Midbrain (tissue), 1 donor: Measurements from ENCODE around the gene KLRF1.
"Not testable (repeated sequence)": the region's sequence is repeated elsewhere in the genome, so short reads cannot be mapped to it uniquely, and the experiment has no call there.

ENCODE experiments used
- DNase-seq: peaks from one replicate; lab custom pipeline; 2025; lab: John Stamatoyannopoulos, UW

KLRF1 gene

GRCh38 chr12:9870286-9870866, 43.1 kb downstream of the KLRF1 start:
- DNase-seq = no peak

GRCh38 chr12:9872162-9872561, 44.9 kb downstream of the KLRF1 start:
- DNase-seq = no peak

- no peak for DNase-seq
Measured at GRCh38 chr12:9872742-9873141, 45.5 kb downstream of the KLRF1 start.

GRCh38 chr12:9876120-9876519, 48.8 kb downstream of the KLRF1 start:
- DNase-seq = not testable (repeated sequence)

- DNase-seq = no peak
Measured at GRCh38 chr12:9880532-9881078, 53.3 kb downstream of the KLRF1 start.

GRCh38 chr12:9881246-9881645, 54.0 kb downstream of the KLRF1 start, which contains the start of gene KLRF2:
TSS of gene KLRF2 (plus strand) at chr12:9881489. CDS start at chr12:9881596, 107 bp downstream.
- no peak for DNase-seq

- DNase-seq = no peak
Measured at GRCh38 chr12:9881988-9882387, 54.7 kb downstream of the KLRF1 start.

- DNase-seq = no peak
Measured at GRCh38 chr12:9883175-9883574, 55.9 kb downstream of the KLRF1 start.

GRCh38 chr12:9888665-9889273, 61.5 kb downstream of the KLRF1 start:
- no peak for DNase-seq
